LoVo (cell line): ENCODE results near the gene LDAF1.

Experiments used
- DNase-seq: peaks from one replicate; pipeline ENCODE4 v3.0.0-alpha.2; 2016; ENCODE audit warnings: low spot score

Gene LDAF1

GRCh38 chr16:21197112-21197511 lies 38.6 kb downstream of the LDAF1 start:
- DNase-seq = no peak

GRCh38 chr16:21197621-21198020 lies 39.1 kb downstream of the LDAF1 start:
- no peak for DNase-seq

GRCh38 chr16:21199607-21200218 lies 41.2 kb downstream of the LDAF1 start:
- DNase-seq = no peak

- no peak for DNase-seq
Measured at GRCh38 chr16:21203155-21203797, 44.8 kb downstream of the LDAF1 start.

- DNase-seq = no peak
Measured at GRCh38 chr16:21205303-21205702, 46.8 kb downstream of the LDAF1 start.

GRCh38 chr16:21206550-21206949 lies 48.1 kb downstream of the LDAF1 start:
- DNase-seq = no peak

- no peak for DNase-seq
Measured at GRCh38 chr16:21208446-21209230, 50.2 kb downstream of the LDAF1 start.

- no peak for DNase-seq
Measured at GRCh38 chr16:21211486-21211885, 53.0 kb downstream of the LDAF1 start, which contains the start of gene ZP2. ZP2 (minus strand) TSS chr16:21211574; CDS start chr16:21211547, 27 bp downstream.

GRCh38 chr16:21214086-21214485 lies 55.6 kb downstream of the LDAF1 start:
- no peak for DNase-seq

GRCh38 chr16:21217121-21217520 lies 58.6 kb downstream of the LDAF1 start:
- DNase-seq = no peak

- DNase-seq = no peak
Measured at GRCh38 chr16:21218153-21218552, 59.7 kb downstream of the LDAF1 start.

GRCh38 chr16:21219551-21219950 lies 61.1 kb downstream of the LDAF1 start:
- no peak for DNase-seq

GRCh38 chr16:21222495-21223337 lies 64.2 kb downstream of the LDAF1 start:
- no peak for DNase-seq

- no peak for DNase-seq
Measured at GRCh38 chr16:21223787-21224186, 65.3 kb downstream of the LDAF1 start.

GRCh38 chr16:21224800-21225199 lies 66.3 kb downstream of the LDAF1 start:
- DNase-seq = no peak

GRCh38 chr16:21226749-21227148 lies 68.3 kb downstream of the LDAF1 start:
- DNase-seq = no peak

- no peak for DNase-seq
Measured at GRCh38 chr16:21227866-21228265, 69.4 kb downstream of the LDAF1 start.

GRCh38 chr16:21228361-21228872 lies 69.9 kb downstream of the LDAF1 start:
- no peak for DNase-seq
